HEK293T (cell line): ENCODE data around the gene SHH.

Experiments
- FOXA1 ChIP-seq: fragments of 450-650 bp; IDR thresholded peaks from 2 replicates; pipeline ENCODE4 v1.6.1; 2016; ENCODE audit warnings: mild to moderate bottlenecking
- FOXK2 ChIP-seq: fragments of 450-650 bp; IDR thresholded peaks from 2 replicates; pipeline ENCODE4 v1.6.1; 2016; ENCODE audit warnings: mild to moderate bottlenecking

GRCh38 chr7:155857141-155857540, 44.9 kb upstream of the SHH start:
- no peak for TF ChIP-seq FOXK2
- TF ChIP-seq FOXA1 = no peak
